MM.1S (cell line): ENCODE data around the gene ICAM1.
"Not testable (repeated sequence)": the region's sequence is repeated elsewhere in the genome, so short reads cannot be mapped to it uniquely, and the experiment has no call there.

Experiments
- DNase-seq: peaks from one replicate; pipeline ENCODE4 v3.0.0-alpha.2; 2015
- H2AFZ ChIP-seq: fragments of 300-600 bp; sonication (generic); 2 replicates; pipeline ENCODE4 v1.6.0; 2016; ENCODE audit warnings: antibody characterized with exemption, low read length
- H3F3A ChIP-seq: fragments of 300-600 bp; sonication (generic); 2 replicates; pipeline ENCODE4 v1.6.1; 2016; ENCODE audit warnings: mild to moderate bottlenecking, antibody characterized with exemption, low read length, moderate library complexity, mixed read lengths; ENCODE audit not compliant: insufficient read depth
- H3K27ac ChIP-seq: fragments of 300-600 bp; sonication (generic); 2 replicates; pipeline ENCODE4 v1.5.1; 2016; ENCODE audit warnings: mild to moderate bottlenecking, low read length
- H3K27me3 ChIP-seq: fragments of 300-600 bp; sonication (generic); replicated peaks from 2 replicates; pipeline ENCODE4 v1.6.0; 2016; ENCODE audit warnings: low read length; ENCODE audit not compliant: insufficient read depth
- H3K36me3 ChIP-seq: fragments of 300-600 bp; sonication (generic); replicated peaks from 2 replicates; pipeline ENCODE4 v1.6.1; 2016; ENCODE audit warnings: mild to moderate bottlenecking, low read length, mixed read lengths; ENCODE audit not compliant: insufficient read depth
- H3K4me1 ChIP-seq: fragments of 300-600 bp; sonication (generic); 2 replicates; pipeline ENCODE4 v1.6.1; 2016; ENCODE audit warnings: low read length, mixed read lengths
- H3K4me2 ChIP-seq: fragments of 300-600 bp; sonication (generic); 2 replicates; pipeline ENCODE4 v1.6.0; 2016; ENCODE audit warnings: low read depth, low read length
- H3K4me3 ChIP-seq: fragments of 300-600 bp; sonication (generic); 2 replicates; pipeline ENCODE4 v1.5.1; 2016; ENCODE audit warnings: low read length, mixed read lengths
- H3K79me2 ChIP-seq: fragments of 300-600 bp; sonication (generic); 2 replicates; pipeline ENCODE4 v1.6.1; 2016; ENCODE audit warnings: mixed run types, low read length, mixed read lengths
- H3K9ac ChIP-seq: fragments of 300-600 bp; sonication (generic); 2 replicates; pipeline ENCODE4 v1.6.1; 2016; ENCODE audit warnings: low read length, mixed read lengths
- H3K9me2 ChIP-seq: fragments of 300-600 bp; sonication (generic); replicated peaks from 2 replicates; pipeline ENCODE4 v1.6.1; 2016; ENCODE audit warnings: mild to moderate bottlenecking, low read length, mixed read lengths; ENCODE audit not compliant: insufficient read depth
- H3K9me3 ChIP-seq: fragments of 300-600 bp; sonication (generic); replicated peaks from 2 replicates; pipeline ENCODE4 v1.6.1; 2016; ENCODE audit warnings: mild to moderate bottlenecking, low read length, mixed read lengths; ENCODE audit not compliant: insufficient read depth
- H4K20me1 ChIP-seq: fragments of 300-600 bp; sonication (generic); 2 replicates; pipeline ENCODE4 v1.6.1; 2016; ENCODE audit warnings: mild to moderate bottlenecking, low read length, moderate library complexity, mixed read lengths; ENCODE audit not compliant: insufficient read depth
- CTCF ChIP-seq: fragments of 300-600 bp; sonication (generic); IDR thresholded peaks from 2 replicates; pipeline ENCODE4 v1.5.1; 2016; ENCODE audit warnings: antibody characterized with exemption, low read length, mixed read lengths
- EZH2 ChIP-seq: fragments of 300-600 bp; sonication (generic); optimal IDR thresholded peaks from 2 replicates; pipeline ENCODE3; 2017; ENCODE audit warnings: low read depth, mild to moderate bottlenecking, antibody characterized with exemption, low read length, mixed read lengths
- EZH2phosphoT487 ChIP-seq: fragments of 300-600 bp; sonication (generic); IDR thresholded peaks from 2 replicates; pipeline ENCODE4 v1.6.1; 2018; ENCODE audit warnings: antibody characterized with exemption, low read length

Gene ICAM1

GRCh38 chr19:10238172-10238783 lies 32.6 kb upstream of the ICAM1 start:
- peaks cover 14% of the 10 kb centered on the region for H3K4me1 ChIP-seq
- no peaks in the 10 kb centered on the region for H4K20me1 ChIP-seq
- H3K79me2 ChIP-seq = no peaks in the 10 kb centered on the region
- H3K4me2 ChIP-seq = no peak overlapping the region
- H3K27me3 ChIP-seq = no peaks in the 10 kb centered on the region
- H3F3A ChIP-seq = peaks cover 17% of the 10 kb centered on the region
- no peak overlapping the region for H3K4me3 ChIP-seq
- no peak overlapping the region for H3K27ac ChIP-seq
- no peak overlapping the region for H3K9ac ChIP-seq
- no peaks in the 10 kb centered on the region for H3K9me2 ChIP-seq
- no peaks in the 10 kb centered on the region for H3K36me3 ChIP-seq
- TF ChIP-seq EZH2phosphoT487 = no peak
- no peak for TF ChIP-seq CTCF
- no peak for TF ChIP-seq EZH2
- H2AFZ ChIP-seq = no peak overlapping the region
- no peaks in the 10 kb centered on the region for H3K9me3 ChIP-seq
- DNase-seq = no peak

- H3K9ac ChIP-seq, DNase-seq, H3K4me3 ChIP-seq, H3K9me2 ChIP-seq, H3K27me3 ChIP-seq, H4K20me1 ChIP-seq, H3K36me3 ChIP-seq, H3K4me2 ChIP-seq, H3K79me2 ChIP-seq, H2AFZ ChIP-seq, H3K4me1 ChIP-seq, H3K9me3 ChIP-seq, H3F3A ChIP-seq, H3K27ac ChIP-seq: not testable (repeated sequence)
These were observed 29.0 kb upstream of the ICAM1 start for GRCh38 chr19:10241826-10242449.

- H3K36me3 ChIP-seq = no peaks in the 10 kb centered on the region
- no peaks in the 10 kb centered on the region for H3K9me2 ChIP-seq
- H2AFZ ChIP-seq = no peak overlapping the region
- no peak for TF ChIP-seq EZH2phosphoT487
- no peak for TF ChIP-seq EZH2
- no peak for TF ChIP-seq CTCF
- no peaks in the 10 kb centered on the region for H3K9me3 ChIP-seq
- H3K27me3 ChIP-seq = no peaks in the 10 kb centered on the region
- peaks cover 1% of the 10 kb centered on the region; the same call in 1 of the 2 replicates for H3F3A ChIP-seq
- no peaks in the 10 kb centered on the region for H3K4me1 ChIP-seq
- no peaks in the 10 kb centered on the region for H3K79me2 ChIP-seq
- no peaks in the 10 kb centered on the region for H4K20me1 ChIP-seq
- no peak overlapping the region for H3K9ac ChIP-seq
- no peak overlapping the region for H3K27ac ChIP-seq
- DNase-seq = no peak
- no peak overlapping the region for H3K4me3 ChIP-seq
- H3K4me2 ChIP-seq = no peak overlapping the region
These were observed 27.3 kb upstream of the ICAM1 start for GRCh38 chr19:10243606-10244005.
